GM12873 (cell line): ENCODE results near the gene HAX1.

Experiments used
- CTCF ChIP-seq: IDR thresholded peaks from 2 replicates; pipeline ENCODE4 v1.5.1; 2012; ENCODE audit warnings: low read depth, mild to moderate bottlenecking, moderate library complexity, low read length, control low read depth; ENCODE audit not compliant: insufficient read depth; ENCODE audit errors: missing control alignments

The HAX1 gene

GRCh38 chr1:154239491-154239890, 32.9 kb upstream of the HAX1 start:
- TF ChIP-seq CTCF = no peak

GRCh38 chr1:154240294-154240833, 32.1 kb upstream of the HAX1 start:
- TF ChIP-seq CTCF = no peak

- no peak for TF ChIP-seq CTCF
Measured at GRCh38 chr1:154241703-154242351, 30.6 kb upstream of the HAX1 start.

GRCh38 chr1:154253671-154254070, 18.8 kb upstream of the HAX1 start:
- TF ChIP-seq CTCF = no peak

- TF ChIP-seq CTCF = no peak
Measured at GRCh38 chr1:154256686-154257085, 15.7 kb upstream of the HAX1 start.

- no peak for TF ChIP-seq CTCF
Measured at GRCh38 chr1:154258784-154259183, 13.6 kb upstream of the HAX1 start.

GRCh38 chr1:154260127-154260526, 12.3 kb upstream of the HAX1 start:
- no peak for TF ChIP-seq CTCF
